ENCODE data around the gene JAZF1. TPM values are rescaled to one million over a fixed set of nuclear protein-coding genes. Genes with fewer than 3 reads are reported as not detected.
A peak's percentile ranks its signal among the peaks of the same experiment; 100 is the strongest.

JAZF1 gene
- polyA plus RNA-seq, 1 donor = 11.4 TPM

DNA sequence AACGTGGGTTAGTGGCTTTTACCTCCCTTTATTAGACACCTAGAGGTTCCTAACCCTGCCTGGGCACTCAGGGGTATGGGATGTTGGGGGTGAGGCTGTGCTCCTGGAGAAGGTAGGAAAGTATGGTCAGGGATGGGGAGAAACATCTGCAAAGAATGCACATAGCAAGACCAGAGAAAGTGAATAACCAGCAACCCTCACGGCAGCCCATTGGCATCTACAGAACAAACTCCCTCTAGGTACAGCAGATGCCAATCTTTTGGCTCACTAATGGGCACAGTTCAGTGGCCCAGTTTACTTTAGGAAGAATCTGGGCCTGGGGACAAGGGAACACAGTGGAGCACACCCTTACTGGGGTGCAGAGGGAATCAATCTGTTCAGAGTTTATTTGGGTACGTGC, 143.9 kb downstream of the JAZF1 start:
- no peak for DNase-seq
- no peaks in the 10 kb centered on the region for H3K9me3 ChIP-seq (ENCODE audit: control insufficient read depth, low read depth, low read length)
- H3K27ac ChIP-seq (ENCODE audit: low read length) = no peak overlapping the region
- no peak overlapping the region for H3K4me3 ChIP-seq (ENCODE audit: low read length)
- no peaks in the 10 kb centered on the region for H3K27me3 ChIP-seq (ENCODE audit: control insufficient read depth, insufficient read depth, low read length)
- H3K4me1 ChIP-seq (ENCODE audit: control insufficient read depth, insufficient read depth, low read length) = peaks cover 7% of the 10 kb centered on the region
- no peaks in the 10 kb centered on the region for H3K36me3 ChIP-seq (ENCODE audit: control insufficient read depth, insufficient read depth, low read length)
- WGBS (ENCODE audit: insufficient coverage, low lambda C conversion rate) = no CpG with 5 or more reads among the region's 3 CpGs

- Histone ChIP-seq H3K4me3 (ENCODE audit: low read length) (no peak overlapping the region), H3K9me3 (ENCODE audit: control insufficient read depth, low read depth, low read length) (no peaks in the 10 kb centered on the region), H3K36me3 (ENCODE audit: control insufficient read depth, insufficient read depth, low read length) (no peaks in the 10 kb centered on the region), H3K4me1 (ENCODE audit: control insufficient read depth, insufficient read depth, low read length) (peaks cover 7% of the 10 kb centered on the region), H3K27ac (ENCODE audit: low read length) (no peak overlapping the region), H3K27me3 (ENCODE audit: control insufficient read depth, insufficient read depth, low read length) (peaks cover 2% of the 10 kb centered on the region)
- 90% methylated on average over 2 of the region's 4 CpGs for WGBS (ENCODE audit: insufficient coverage, low lambda C conversion rate)
- no peak for DNase-seq
Observed at GRCh38 chr7:28033386-28033785, 147.2 kb downstream of the JAZF1 start.

DNA sequence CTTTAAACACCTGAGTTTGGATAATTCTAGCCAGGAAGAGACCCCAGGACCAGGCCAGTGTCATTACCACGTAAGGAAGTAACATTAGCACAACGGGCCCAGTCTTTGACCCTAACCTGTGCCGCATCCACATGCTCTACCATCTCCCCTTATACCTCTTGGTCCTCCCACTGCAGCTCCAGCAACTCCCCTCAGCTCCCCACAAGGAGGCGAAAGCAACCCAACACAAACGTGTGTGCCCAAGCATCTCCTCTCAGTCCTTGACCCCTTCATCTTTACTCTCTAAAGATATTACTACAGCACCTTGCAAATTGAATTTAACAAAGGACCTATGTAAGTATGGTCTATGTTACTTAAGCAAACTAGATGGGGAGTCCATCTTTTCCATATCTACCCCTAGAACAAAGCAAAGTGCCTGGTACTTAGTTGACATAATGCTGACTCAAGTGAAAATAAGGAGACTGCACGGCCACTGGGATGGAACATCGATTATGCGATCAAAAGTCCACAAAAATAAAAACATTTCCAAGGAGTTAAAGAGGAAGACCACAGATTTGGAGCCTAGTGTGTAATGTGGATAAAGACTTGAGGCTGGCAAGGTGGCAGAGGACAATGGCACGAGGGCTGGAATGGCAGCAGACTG, 147.7 kb downstream of the JAZF1 start:
- WGBS (ENCODE audit: insufficient coverage, low lambda C conversion rate) = no CpG with 5 or more reads among the region's 9 CpGs

GRCh38 chr7:28029051-28029450, 151.5 kb downstream of the JAZF1 start:
- no peak overlapping the region for H3K27ac ChIP-seq (ENCODE audit: low read length)
- no peak for DNase-seq
- H3K36me3 ChIP-seq (ENCODE audit: control insufficient read depth, insufficient read depth, low read length) = no peaks in the 10 kb centered on the region

More for the DNA sequence above, 147.7 kb downstream of the JAZF1 start:
- no peak for DNase-seq
- Histone ChIP-seq H3K4me1 (ENCODE audit: control insufficient read depth, insufficient read depth, low read length) (peaks cover 7% of the 10 kb centered on the region), H3K27me3 (ENCODE audit: control insufficient read depth, insufficient read depth, low read length) (peaks cover 2% of the 10 kb centered on the region), H3K4me3 (ENCODE audit: low read length) (no peak overlapping the region), H3K27ac (ENCODE audit: low read length) (no peak overlapping the region), H3K9me3 (ENCODE audit: control insufficient read depth, low read depth, low read length) (no peaks in the 10 kb centered on the region), H3K36me3 (ENCODE audit: control insufficient read depth, insufficient read depth, low read length) (no peaks in the 10 kb centered on the region)

DNA sequence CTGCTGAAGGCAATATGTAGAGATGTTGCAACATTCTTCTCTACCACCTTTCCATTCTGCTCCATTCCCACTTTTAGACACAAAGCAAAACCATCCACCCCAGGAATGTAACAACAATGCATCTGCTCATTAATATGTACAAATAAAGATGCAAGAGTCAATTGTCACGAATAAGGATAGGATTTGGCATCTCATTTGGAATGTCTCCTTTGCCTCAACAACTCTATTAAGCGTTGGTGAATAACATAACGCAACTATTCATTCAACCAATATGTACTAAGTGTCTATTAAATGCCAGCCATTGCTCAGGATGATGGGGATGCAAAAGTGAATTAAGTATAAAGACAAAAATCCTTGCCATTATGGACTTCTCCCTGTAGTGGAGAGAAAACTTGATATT, 152.1 kb downstream of the JAZF1 start:
- WGBS (ENCODE audit: insufficient coverage, low lambda C conversion rate) = no CpG with 5 or more reads among the region's 3 CpGs
- Histone ChIP-seq H3K4me1 (ENCODE audit: control insufficient read depth, insufficient read depth, low read length) (no peaks in the 10 kb centered on the region), H3K9me3 (ENCODE audit: control insufficient read depth, low read depth, low read length) (no peaks in the 10 kb centered on the region), H3K27ac (ENCODE audit: low read length) (no peak overlapping the region), H3K27me3 (ENCODE audit: control insufficient read depth, insufficient read depth, low read length) (peaks cover 2% of the 10 kb centered on the region), H3K36me3 (ENCODE audit: control insufficient read depth, insufficient read depth, low read length) (no peaks in the 10 kb centered on the region), H3K4me3 (ENCODE audit: low read length) (no peak overlapping the region)
- DNase-seq = no peak

More at GRCh38 chr7:28029051-28029450, 151.5 kb downstream of the JAZF1 start:
- Histone ChIP-seq H3K4me1 (ENCODE audit: control insufficient read depth, insufficient read depth, low read length) (no peaks in the 10 kb centered on the region), H3K9me3 (ENCODE audit: control insufficient read depth, low read depth, low read length) (no peaks in the 10 kb centered on the region), H3K27me3 (ENCODE audit: control insufficient read depth, insufficient read depth, low read length) (peaks cover 2% of the 10 kb centered on the region), H3K4me3 (ENCODE audit: low read length) (no peak overlapping the region)
- 89% methylated on average over 1 of the region's 5 CpGs for WGBS (ENCODE audit: insufficient coverage, low lambda C conversion rate)

- Histone ChIP-seq H3K27me3 (ENCODE audit: control insufficient read depth, insufficient read depth, low read length) (peaks cover 2% of the 10 kb centered on the region), H3K9me3 (ENCODE audit: control insufficient read depth, low read depth, low read length) (no peaks in the 10 kb centered on the region), H3K4me3 (ENCODE audit: low read length) (no peak overlapping the region), H3K4me1 (ENCODE audit: control insufficient read depth, insufficient read depth, low read length) (no peaks in the 10 kb centered on the region), H3K36me3 (ENCODE audit: control insufficient read depth, insufficient read depth, low read length) (no peaks in the 10 kb centered on the region), H3K27ac (ENCODE audit: low read length) (no peak overlapping the region)
- no peak for DNase-seq
- WGBS (ENCODE audit: insufficient coverage, low lambda C conversion rate) = no CpG with 5 or more reads among the region's 2 CpGs
Observed at GRCh38 chr7:28026237-28026636, 154.4 kb downstream of the JAZF1 start.

- H3K4me1 ChIP-seq (ENCODE audit: control insufficient read depth, insufficient read depth, low read length) = no peaks in the 10 kb centered on the region
- no CpG with 5 or more reads among the region's 2 CpGs for WGBS (ENCODE audit: insufficient coverage, low lambda C conversion rate)
- H3K9me3 ChIP-seq (ENCODE audit: control insufficient read depth, low read depth, low read length) = no peaks in the 10 kb centered on the region
- no peak overlapping the region for H3K4me3 ChIP-seq (ENCODE audit: low read length)
- peaks cover 2% of the 10 kb centered on the region for H3K27me3 ChIP-seq (ENCODE audit: control insufficient read depth, insufficient read depth, low read length)
- no peaks in the 10 kb centered on the region for H3K36me3 ChIP-seq (ENCODE audit: control insufficient read depth, insufficient read depth, low read length)
- no peak for DNase-seq
- no peak overlapping the region for H3K27ac ChIP-seq (ENCODE audit: low read length)
Observed at GRCh38 chr7:28024786-28025334, 155.7 kb downstream of the JAZF1 start.

DNA sequence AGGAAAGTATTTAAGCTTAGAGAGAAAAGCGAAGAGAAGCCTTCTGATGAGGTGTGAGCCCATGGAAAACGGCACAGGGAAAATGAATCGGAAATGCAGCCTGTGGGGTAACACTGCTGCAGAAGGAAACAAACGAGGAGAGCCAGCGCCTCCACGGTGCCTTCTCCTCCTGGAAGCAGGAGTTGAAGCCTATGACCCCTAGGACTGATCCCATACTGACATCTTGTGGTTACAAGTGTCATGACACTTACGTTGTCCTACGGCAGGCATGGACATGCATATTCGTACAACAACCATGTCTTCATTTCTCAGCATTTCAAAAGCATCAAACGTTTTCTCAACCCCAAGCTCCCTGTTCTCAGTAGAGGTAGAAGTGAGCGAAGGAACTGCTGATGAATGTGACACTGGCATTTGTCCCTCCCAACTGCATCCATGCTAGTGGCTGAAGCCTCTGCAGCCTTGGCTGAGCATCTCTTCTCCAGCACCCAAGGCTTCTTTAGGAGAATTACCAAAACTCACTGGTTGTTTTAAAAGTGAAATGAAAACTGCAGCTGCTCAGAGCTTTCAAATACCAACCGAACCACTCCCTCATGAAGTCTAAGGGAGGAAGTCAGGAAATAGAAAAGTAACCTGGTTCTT, 160.2 kb downstream of the JAZF1 start:
- 60% methylated on average over 1 of the region's 12 CpGs for WGBS (ENCODE audit: insufficient coverage, low lambda C conversion rate)
- no peak overlapping the region for H3K4me3 ChIP-seq (ENCODE audit: low read length)
- H3K36me3 ChIP-seq (ENCODE audit: control insufficient read depth, insufficient read depth, low read length) = no peaks in the 10 kb centered on the region
- H3K4me1 ChIP-seq (ENCODE audit: control insufficient read depth, insufficient read depth, low read length) = no peaks in the 10 kb centered on the region
- H3K27ac ChIP-seq (ENCODE audit: low read length) = no peak overlapping the region
- DNase-seq = peak; percentile 68 to 72
- H3K9me3 ChIP-seq (ENCODE audit: control insufficient read depth, low read depth, low read length) = no peaks in the 10 kb centered on the region
- H3K27me3 ChIP-seq (ENCODE audit: control insufficient read depth, insufficient read depth, low read length) = peaks cover 4% of the 10 kb centered on the region

DNA sequence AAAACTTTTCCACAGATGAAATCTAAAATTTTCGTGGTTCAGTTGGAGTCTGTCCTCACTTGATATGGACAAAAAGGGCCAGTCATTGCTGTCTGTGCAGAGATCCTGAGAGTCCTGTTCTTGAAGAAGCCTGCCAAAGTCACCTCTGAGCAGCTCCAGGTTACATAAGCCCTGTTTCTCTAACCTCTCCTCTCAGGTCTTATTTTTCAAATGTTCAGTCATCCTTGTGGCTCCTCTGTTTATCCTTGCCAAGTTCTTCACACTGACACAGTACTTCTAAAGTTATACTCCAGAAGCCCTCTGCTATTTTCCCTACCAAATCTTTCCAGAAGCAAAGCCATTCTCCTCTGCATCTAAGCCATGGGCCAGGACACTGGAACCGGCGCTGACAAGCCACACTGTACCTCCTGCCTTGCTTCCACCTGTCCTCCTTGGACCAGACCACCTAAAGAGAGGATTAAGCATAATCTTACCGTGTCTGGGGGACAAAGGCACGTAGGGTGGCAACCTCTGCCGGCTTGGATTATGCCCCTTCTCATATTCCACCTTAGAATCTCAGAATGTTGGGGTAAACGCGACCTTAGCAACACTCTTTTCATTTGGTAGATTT, 161.6 kb downstream of the JAZF1 start:
- Histone ChIP-seq H3K36me3 (ENCODE audit: control insufficient read depth, insufficient read depth, low read length) (no peaks in the 10 kb centered on the region), H3K4me3 (ENCODE audit: low read length) (no peak overlapping the region), H3K9me3 (ENCODE audit: control insufficient read depth, low read depth, low read length) (no peaks in the 10 kb centered on the region), H3K27ac (ENCODE audit: low read length) (no peak overlapping the region), H3K27me3 (ENCODE audit: control insufficient read depth, insufficient read depth, low read length) (peaks cover 4% of the 10 kb centered on the region), H3K4me1 (ENCODE audit: control insufficient read depth, insufficient read depth, low read length) (no peaks in the 10 kb centered on the region)
- DNase-seq = no peak
- no CpG with 5 or more reads among the region's 8 CpGs for WGBS (ENCODE audit: insufficient coverage, low lambda C conversion rate)

DNA sequence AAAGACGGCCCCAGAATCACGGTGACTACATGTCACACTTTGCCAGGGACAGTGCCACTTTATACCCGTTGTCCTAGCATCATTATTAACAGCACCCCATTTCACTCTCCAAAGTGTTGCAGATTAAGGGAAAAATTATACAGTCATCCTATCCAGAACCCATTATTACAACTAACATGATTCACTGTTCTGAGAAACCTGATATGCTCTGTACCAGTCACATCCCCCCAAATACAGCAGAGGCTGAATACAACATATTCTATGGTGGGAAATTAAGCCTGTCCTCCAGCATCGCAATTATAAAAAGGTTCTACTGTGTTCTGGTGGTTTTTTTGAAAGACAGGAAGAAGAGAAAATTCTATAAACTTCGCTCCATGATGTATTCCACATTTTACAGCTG, 162.1 kb downstream of the JAZF1 start:
- Histone ChIP-seq H3K27ac (ENCODE audit: low read length) (no peak overlapping the region), H3K27me3 (ENCODE audit: control insufficient read depth, insufficient read depth, low read length) (peaks cover 4% of the 10 kb centered on the region), H3K4me1 (ENCODE audit: control insufficient read depth, insufficient read depth, low read length) (no peaks in the 10 kb centered on the region), H3K4me3 (ENCODE audit: low read length) (no peak overlapping the region), H3K36me3 (ENCODE audit: control insufficient read depth, insufficient read depth, low read length) (no peaks in the 10 kb centered on the region), H3K9me3 (ENCODE audit: control insufficient read depth, low read depth, low read length) (no peaks in the 10 kb centered on the region)
- DNase-seq = no peak
- no CpG with 5 or more reads among the region's 5 CpGs for WGBS (ENCODE audit: insufficient coverage, low lambda C conversion rate)

Data from large intestine (tissue), 3 donors.